Dendritic cell treated with granulocyte-macrophage colony-stimulating factor and Interleukin-4, amounts not matched to agents 40 ng/mL and 50 ng/mL, for 4 days (primary cell): ENCODE data around the gene ADGRG7.

Experiments used
- H3K27ac Mint-ChIP-seq: one replicate; pipeline ENCODE4 v1.8.0; 2022; ENCODE audit warnings: mild to moderate bottlenecking, mixed read lengths
- H3K27me3 Mint-ChIP-seq: one replicate; pipeline ENCODE4 v1.8.0; 2022; ENCODE audit warnings: mild to moderate bottlenecking, mixed read lengths
- H3K36me3 Mint-ChIP-seq: one replicate; pipeline ENCODE4 v1.8.0; 2022; ENCODE audit warnings: low read depth, mixed read lengths
- H3K4me1 Mint-ChIP-seq: one replicate; pipeline ENCODE4 v1.8.0; 2022; ENCODE audit warnings: low read depth, mixed read lengths
- H3K4me3 Mint-ChIP-seq: one replicate; pipeline ENCODE4 v1.8.0; 2022; ENCODE audit warnings: mild to moderate bottlenecking, moderate library complexity, mixed read lengths
- H3K9me3 Mint-ChIP-seq: one replicate; pipeline ENCODE4 v1.8.0; 2022; ENCODE audit warnings: mixed read lengths
- intact Hi-C: fragments of 100-400 bp; cut with micrococcal nuclease; formaldehyde crosslinking; loops from one replicate; pipeline ENCODE4 v1.15.0; 2022

Gene ADGRG7

GRCh38 chr3:100611221-100611620 is 1.8 kb downstream of the ADGRG7 start:
- no peaks in the 10 kb centered on the region for H3K9me3 Mint-ChIP-seq
- no peaks in the 10 kb centered on the region for H3K27me3 Mint-ChIP-seq
- no peaks in the 10 kb centered on the region for H3K36me3 Mint-ChIP-seq
- peaks cover 5% of the 10 kb centered on the region for H3K4me1 Mint-ChIP-seq
- H3K4me3 Mint-ChIP-seq: no peak overlapping the region
- no peak overlapping the region for H3K27ac Mint-ChIP-seq
- intact Hi-C loops: no loop called here

- no peaks in the 10 kb centered on the region for H3K27me3 Mint-ChIP-seq
- no peak overlapping the region for H3K27ac Mint-ChIP-seq
- H3K36me3 Mint-ChIP-seq: no peaks in the 10 kb centered on the region
- H3K9me3 Mint-ChIP-seq: no peaks in the 10 kb centered on the region
- intact Hi-C loops: no loop called here
- peaks cover 5% of the 10 kb centered on the region for H3K4me1 Mint-ChIP-seq
- no peak overlapping the region for H3K4me3 Mint-ChIP-seq
Measured at GRCh38 chr3:100613721-100614390, 4.5 kb downstream of the ADGRG7 start.

- Mint-ChIP-seq H3K27me3 (no peaks in the 10 kb centered on the region), H3K27ac (no peak overlapping the region), H3K9me3 (no peaks in the 10 kb centered on the region), H3K4me1 (no peaks in the 10 kb centered on the region), H3K36me3 (no peaks in the 10 kb centered on the region), H3K4me3 (no peak overlapping the region)
- intact Hi-C loops: no loop called here
Measured at GRCh38 chr3:100614941-100615340, 5.5 kb downstream of the ADGRG7 start.

GRCh38 chr3:100615684-100616083 is 6.3 kb downstream of the ADGRG7 start:
- Mint-ChIP-seq H3K27me3 (no peaks in the 10 kb centered on the region), H3K27ac (no peak overlapping the region), H3K9me3 (no peaks in the 10 kb centered on the region), H3K4me3 (no peak overlapping the region), H3K4me1 (no peaks in the 10 kb centered on the region), H3K36me3 (no peaks in the 10 kb centered on the region)
- intact Hi-C loops: no loop called here

- no peak overlapping the region for H3K4me3 Mint-ChIP-seq
- no peaks in the 10 kb centered on the region for H3K4me1 Mint-ChIP-seq
- no peaks in the 10 kb centered on the region for H3K9me3 Mint-ChIP-seq
- H3K27ac Mint-ChIP-seq: no peak overlapping the region
- no peaks in the 10 kb centered on the region for H3K36me3 Mint-ChIP-seq
- intact Hi-C loops: no loop called here
- peaks cover 1% of the 10 kb centered on the region for H3K27me3 Mint-ChIP-seq
Measured at GRCh38 chr3:100621251-100621650, 11.8 kb downstream of the ADGRG7 start.

- no peaks in the 10 kb centered on the region for H3K36me3 Mint-ChIP-seq
- no peaks in the 10 kb centered on the region for H3K4me1 Mint-ChIP-seq
- peaks cover 1% of the 10 kb centered on the region for H3K27me3 Mint-ChIP-seq
- no peak overlapping the region for H3K27ac Mint-ChIP-seq
- intact Hi-C loops: no loop called here
- H3K4me3 Mint-ChIP-seq: no peak overlapping the region
- H3K9me3 Mint-ChIP-seq: no peaks in the 10 kb centered on the region
Measured at GRCh38 chr3:100627491-100627890, 18.1 kb downstream of the ADGRG7 start.

GRCh38 chr3:100629421-100630127 is 20.2 kb downstream of the ADGRG7 start:
- intact Hi-C loops: no loop called here
- no peaks in the 10 kb centered on the region for H3K9me3 Mint-ChIP-seq
- H3K36me3 Mint-ChIP-seq: no peaks in the 10 kb centered on the region
- no peak overlapping the region for H3K27ac Mint-ChIP-seq
- H3K4me3 Mint-ChIP-seq: no peak overlapping the region
- peaks cover 1% of the 10 kb centered on the region for H3K27me3 Mint-ChIP-seq
- H3K4me1 Mint-ChIP-seq: no peaks in the 10 kb centered on the region

- H3K4me3 Mint-ChIP-seq: no peak overlapping the region
- no peaks in the 10 kb centered on the region for H3K4me1 Mint-ChIP-seq
- no peak overlapping the region for H3K27ac Mint-ChIP-seq
- no peaks in the 10 kb centered on the region for H3K36me3 Mint-ChIP-seq
- no peaks in the 10 kb centered on the region for H3K27me3 Mint-ChIP-seq
- intact Hi-C loops: no loop called here
- H3K9me3 Mint-ChIP-seq: no peaks in the 10 kb centered on the region
Measured at GRCh38 chr3:100630664-100631063, 21.3 kb downstream of the ADGRG7 start.

GRCh38 chr3:100631236-100631635 is 21.8 kb downstream of the ADGRG7 start:
- H3K4me1 Mint-ChIP-seq: no peaks in the 10 kb centered on the region
- no peak overlapping the region for H3K4me3 Mint-ChIP-seq
- intact Hi-C loops: no loop called here
- H3K36me3 Mint-ChIP-seq: no peaks in the 10 kb centered on the region
- no peaks in the 10 kb centered on the region for H3K9me3 Mint-ChIP-seq
- no peak overlapping the region for H3K27ac Mint-ChIP-seq
- H3K27me3 Mint-ChIP-seq: no peaks in the 10 kb centered on the region

- Mint-ChIP-seq H3K27ac (no peak overlapping the region), H3K4me3 (no peak overlapping the region), H3K4me1 (no peaks in the 10 kb centered on the region), H3K27me3 (no peaks in the 10 kb centered on the region), H3K9me3 (no peaks in the 10 kb centered on the region), H3K36me3 (no peaks in the 10 kb centered on the region)
- intact Hi-C loops: no loop called here
Measured at GRCh38 chr3:100634493-100635272, 25.3 kb downstream of the ADGRG7 start.

- no peaks in the 10 kb centered on the region for H3K36me3 Mint-ChIP-seq
- H3K4me3 Mint-ChIP-seq: no peak overlapping the region
- no peak overlapping the region for H3K27ac Mint-ChIP-seq
- no peaks in the 10 kb centered on the region for H3K27me3 Mint-ChIP-seq
- intact Hi-C loops: no loop called here
- no peaks in the 10 kb centered on the region for H3K4me1 Mint-ChIP-seq
- H3K9me3 Mint-ChIP-seq: no peaks in the 10 kb centered on the region
Measured at GRCh38 chr3:100635273-100635701, 25.9 kb downstream of the ADGRG7 start.

- Mint-ChIP-seq H3K36me3 (no peaks in the 10 kb centered on the region), H3K27me3 (no peaks in the 10 kb centered on the region), H3K27ac (no peak overlapping the region), H3K4me3 (no peak overlapping the region), H3K9me3 (no peaks in the 10 kb centered on the region), H3K4me1 (peaks cover 12% of the 10 kb centered on the region)
- intact Hi-C loops: no loop called here
Measured at GRCh38 chr3:100637197-100637631, 27.8 kb downstream of the ADGRG7 start.

GRCh38 chr3:100640633-100641032 is 31.2 kb downstream of the ADGRG7 start:
- no peaks in the 10 kb centered on the region for H3K9me3 Mint-ChIP-seq
- no peak overlapping the region for H3K4me3 Mint-ChIP-seq
- intact Hi-C loops: no loop called here
- no peaks in the 10 kb centered on the region for H3K36me3 Mint-ChIP-seq
- peaks cover 12% of the 10 kb centered on the region for H3K4me1 Mint-ChIP-seq
- H3K27ac Mint-ChIP-seq: no peak overlapping the region
- no peaks in the 10 kb centered on the region for H3K27me3 Mint-ChIP-seq

- Mint-ChIP-seq H3K27ac (no peak overlapping the region), H3K9me3 (no peaks in the 10 kb centered on the region), H3K4me1 (peaks cover 12% of the 10 kb centered on the region), H3K4me3 (no peak overlapping the region), H3K36me3 (no peaks in the 10 kb centered on the region), H3K27me3 (no peaks in the 10 kb centered on the region)
- intact Hi-C loops: no loop called here
Measured at GRCh38 chr3:100641471-100642032, 32.2 kb downstream of the ADGRG7 start.
